Right lobe of liver (tissue), 4 donors: Measurements from ENCODE around the gene VKORC1.

Experiments used
- CTCF ChIP-seq, 4 donors: fragments of 200-600 bp in 3 of 4; fragments of 450-650 bp in 1 of 4; IDR thresholded peaks; one replicate each; pipeline versions ENCODE4 v1.5.1 to v1.8.0; 2016 to 2022; ENCODE audit warnings: antibody characterized with exemption in 4 of 4, mild to moderate bottlenecking in 2 of 4
- POLR2A ChIP-seq: fragments of 450-650 bp; IDR thresholded peaks from one replicate; pipeline ENCODE4 v1.6.1; 2017; ENCODE audit warnings: antibody characterized with exemption, mild to moderate bottlenecking
- donor health status: DM: no; HTN: no; CAD: no.
- donor health status: DM: no; HTN: no; CAD: no.
- donor health status: DM: no; HTN: yes; CAD: no.

- no peak for TF ChIP-seq CTCF (IDR thresholded peaks at IDR 0.05)
- TF ChIP-seq POLR2A, result no peak
These were observed 17.6 kb downstream of the VKORC1 start for GRCh38 chr16:31077024-31077423.
